ENCODE results near the gene UNC13A. TPM values are rescaled to one million over a fixed set of nuclear protein-coding genes. Genes with fewer than 3 reads are reported as not detected.

Gene UNC13A
- total RNA-seq, 2 donors from 2014 or later: 1.3 to 2.6 TPM

GRCh38 chr19:17725422-17726078 is 37.4 kb upstream of the UNC13A start:
- Histone ChIP-seq H3K4me3 (no peak overlapping the region), H3K9me3 (no peaks in the 10 kb centered on the region), H3K4me1 (peaks cover 12% of the 10 kb centered on the region), H3K27me3 (no peaks in the 10 kb centered on the region), H3K27ac (no peak overlapping the region), H3K36me3 (replicated peaks in 1 of 2; ENCODE audit: insufficient read depth in 1 of 2, low read depth in 2 of 2) (peaks cover 6 to 12% of the 10 kb centered on the region in 2 donors)
- ATAC-seq (no peak), DNase-seq (no peak)
- intact Hi-C loops (cut with DNase I): no loop called here
- WGBS, 2 donors: 88 to 93% methylated on average over 10 to 11 of the region's 21 CpGs
- no peak for TF ChIP-seq CTCF (IDR thresholded peaks at IDR 0.05)
- no peak for TF ChIP-seq POLR2A (IDR thresholded peaks at IDR 0.05)

- WGBS, 2 donors: 95 to 97% methylated on average over 6 to 7 of the region's 7 CpGs
- H3K27me3 ChIP-seq: no peaks in the 10 kb centered on the region
- H3K9me3 ChIP-seq: no peaks in the 10 kb centered on the region
- H3K36me3 ChIP-seq (replicated peaks in 1 of 2; ENCODE audit: insufficient read depth in 1 of 2, low read depth in 2 of 2): peaks cover 6 to 12% of the 10 kb centered on the region in 2 donors
- ATAC-seq: no peak
- intact Hi-C loops (cut with DNase I): no loop called here
- TF ChIP-seq POLR2A (IDR thresholded peaks at IDR 0.05) (no peak), CTCF (IDR thresholded peaks at IDR 0.05) (no peak)
- DNase-seq: no peak
- H3K4me3 ChIP-seq: no peak overlapping the region
- H3K27ac ChIP-seq: no peak overlapping the region
- peaks cover 19% of the 10 kb centered on the region for H3K4me1 ChIP-seq
Measured at GRCh38 chr19:17724655-17725054, 36.5 kb upstream of the UNC13A start.

GRCh38 chr19:17722655-17723240 is 34.6 kb upstream of the UNC13A start:
- WGBS, 2 donors: 90% methylated on average over 12 of the region's 12 CpGs
- peaks cover 26% of the 10 kb centered on the region for H3K4me1 ChIP-seq
- intact Hi-C loops (cut with DNase I): no loop called here
- DNase-seq (no peak), ATAC-seq (no peak)
- H3K36me3 ChIP-seq (replicated peaks in 1 of 2; ENCODE audit: insufficient read depth in 1 of 2, low read depth in 2 of 2): peaks cover 6 to 12% of the 10 kb centered on the region in 2 donors
- no peak overlapping the region for H3K4me3 ChIP-seq
- H3K27ac ChIP-seq: no peak overlapping the region
- no peaks in the 10 kb centered on the region for H3K9me3 ChIP-seq
- TF ChIP-seq CTCF (IDR thresholded peaks at IDR 0.05) (no peak), POLR2A (IDR thresholded peaks at IDR 0.05) (no peak)
- no peaks in the 10 kb centered on the region for H3K27me3 ChIP-seq

GRCh38 chr19:17721821-17722220 is 33.7 kb upstream of the UNC13A start:
- Histone ChIP-seq H3K4me1 (peaks cover 31% of the 10 kb centered on the region), H3K4me3 (no peak overlapping the region), H3K9me3 (no peaks in the 10 kb centered on the region), H3K27me3 (no peaks in the 10 kb centered on the region), H3K36me3 (replicated peaks in 1 of 2; ENCODE audit: insufficient read depth in 1 of 2, low read depth in 2 of 2) (peaks cover 0 to 12% of the 10 kb centered on the region in 2 donors), H3K27ac (peak overlapping the region in 2 of 4 donors; percentile 44 to 47)
- WGBS, 2 donors: 49 to 54% methylated on average over 5 to 7 of the region's 8 CpGs
- DNase-seq (peak in 2 of 4 donors; percentile 30 to 59), ATAC-seq (no peak)
- intact Hi-C loops (cut with DNase I): no loop called here
- TF ChIP-seq POLR2A (IDR thresholded peaks at IDR 0.05): no peak
- no peak for TF ChIP-seq CTCF (IDR thresholded peaks at IDR 0.05)
